Measurements from ENCODE around the gene SOX3. TPM values are rescaled to one million over a fixed set of nuclear protein-coding genes. Genes with fewer than 3 reads are reported as not detected.

The SOX3 gene
- not detected in 2 replicates for total RNA-seq

DNA sequence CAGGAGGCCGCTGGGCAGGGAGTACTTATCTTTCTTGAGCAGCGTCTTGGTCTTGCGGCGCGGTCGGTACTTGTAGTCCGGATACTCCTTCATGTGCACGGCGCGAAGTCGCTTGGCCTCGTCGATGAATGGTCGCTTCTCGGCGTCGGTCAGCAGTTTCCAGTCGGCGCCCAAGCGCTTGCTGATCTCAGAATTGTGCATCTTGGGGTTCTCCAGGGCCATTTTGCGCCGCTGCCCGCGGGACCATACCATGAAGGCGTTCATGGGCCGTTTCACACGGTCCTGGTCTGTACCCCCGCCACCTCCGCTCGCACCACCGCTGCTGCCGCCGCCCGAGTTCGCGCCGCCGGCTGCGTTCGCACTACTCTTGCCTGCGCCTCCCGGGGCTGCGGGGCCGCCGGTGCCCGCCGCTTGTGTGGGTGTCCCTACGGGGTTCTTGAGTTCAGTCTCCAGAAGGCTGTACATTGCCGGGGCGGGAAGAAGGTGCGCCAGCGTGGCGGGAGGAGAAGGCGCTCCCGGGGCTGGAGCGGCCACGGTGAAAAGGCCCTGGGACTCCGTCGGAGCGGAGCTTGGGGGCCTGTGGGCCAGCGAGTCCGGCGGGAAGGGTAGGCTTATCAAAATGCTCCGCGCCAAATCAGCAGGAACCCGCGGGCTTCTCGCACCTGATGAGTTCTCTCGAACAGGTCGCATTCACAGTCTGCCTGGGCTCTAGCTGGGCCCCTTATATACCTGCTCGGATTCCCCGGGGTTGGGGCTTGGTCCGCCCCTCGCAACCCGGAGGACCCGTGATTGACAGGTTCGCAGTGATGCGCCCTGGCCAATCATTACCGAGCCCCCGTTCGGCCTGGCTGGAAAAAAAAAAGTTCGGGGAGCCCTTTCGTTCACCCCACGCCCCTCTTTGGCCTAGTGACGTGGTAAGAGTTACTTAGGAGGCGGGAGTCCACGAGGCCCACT is at the start of gene SOX3:
Gene SOX3 (minus strand): TSS at position 699 of the 954 bp plus-strand sequence. CDS start 9 bp downstream, at position 690.

Other genes with a start within 250 kb of the SOX3 start
- gene LINC00632, start 204.7 kb upstream of the SOX3 start, total RNA-seq, result 50.2 and 66.7 TPM in 2 replicates

All from cardiac ventricle fibroblast (primary cell).